HCT116 (cell line): Measurements from ENCODE around the gene MYADML2.
A peak's percentile ranks its signal among the peaks of the same experiment; 100 is the strongest.

Experiments used
- CBX3 ChIP-seq: IDR thresholded peaks from 2 replicates; pipeline ENCODE4 v1.6.1; 2012; ENCODE audit warnings: low read depth
- CTCF ChIP-seq, 3 experiments: fragments of 200-600 bp in 1 of 3; sonication (generic) in 1 of 3; IDR thresholded peaks in 2 of 3; conservative IDR thresholded peaks in 1 of 3; 2 replicates each; pipeline ENCODE4 v1.5.1; 2012 to 2017; ENCODE audit warnings: low read depth in 2 of 3, low read length in 2 of 3, antibody characterized with exemption in 1 of 3, borderline replicate concordance in 1 of 3, control low read depth in 1 of 3, mild to moderate bottlenecking in 1 of 3, mixed read lengths in 1 of 3, mixed run types in 1 of 3, moderate library complexity in 1 of 3; ENCODE audit not compliant: insufficient read depth in 1 of 3
- EZH2 ChIP-seq: fragments of 200-600 bp; sonication (generic); IDR thresholded peaks from 2 replicates; pipeline ENCODE4 v1.6.1; 2017; ENCODE audit warnings: antibody characterized with exemption, mixed run types
- POLR2A ChIP-seq: IDR thresholded peaks from 2 replicates; pipeline ENCODE4 v1.7.0; 2011; ENCODE audit warnings: borderline replicate concordance; ENCODE audit not compliant: insufficient read depth, insufficient read length; ENCODE audit errors: extremely low read depth
- POLR2AphosphoS5 ChIP-seq: IDR thresholded peaks from 2 replicates; pipeline ENCODE4 v1.6.1; 2011; ENCODE audit warnings: mild to moderate bottlenecking, low read depth, low read length, moderate library complexity
- SIN3A ChIP-seq: IDR thresholded peaks from 2 replicates; pipeline ENCODE4 v1.6.1; 2012; ENCODE audit warnings: low read depth
- SP1 ChIP-seq: IDR thresholded peaks from 2 replicates; pipeline ENCODE4 v1.6.1; 2012; ENCODE audit warnings: low read depth

- TF ChIP-seq POLR2A (no peak), POLR2AphosphoS5 (0 out of 2 replicates have a peak, but pooled peaks have one; percentile 34), CTCF (IDR thresholded peaks at IDR 0.05 in 2 of 3, conservative IDR thresholded peaks at IDR 0.05 in 1 of 3; ENCODE audit: borderline replicate concordance in 1 of 3, insufficient read depth in 1 of 3, low read depth in 2 of 3, low read length in 2 of 3) (peak; percentile 58 to 97 (median 67)), CBX3 (no peak), EZH2 (no peak), SIN3A (no peak), SP1 (no peak)
Measured at GRCh38 chr17:81959362-81960129, 12.5 kb upstream of the MYADML2 start.
